Endothelial cell of umbilical vein (primary cell): ENCODE measurements around the gene GPHA2. TPM values are rescaled to one million over a fixed set of nuclear protein-coding genes. Genes with fewer than 3 reads are reported as not detected.

Source experiments
- BruUV-seq: library from RNA; stranded (reverse); fragments of 400-500 nt; replicated peaks from 2 replicates; lab custom pipeline; 2021; lab: Mats Ljungman, UMichigan
- CTCF ChIA-PET: fragments of 300-600, 350-600 bp; sonication (Branson Sonifier 250); formaldehyde crosslinking; loops from one replicate; lab custom pipeline; 2021; ENCODE audit warnings: antibody characterized with exemption, inconsistent platforms; lab: Charles Lee
- POLR2A ChIA-PET: fragments of 300-600, 350-600 bp; sonication (Branson Sonifier 250); formaldehyde crosslinking; loops from one replicate; lab custom pipeline; 2021; ENCODE audit warnings: antibody characterized with exemption, inconsistent platforms; lab: Charles Lee
- DNase-seq: peaks from one replicate; pipeline ENCODE4 v3.0.0-alpha.2; 2011; ENCODE audit warnings: low read depth, low spot score
- FAIRE-seq: peaks from 2 replicates; lab custom pipeline; 2011; peaks lifted over from hg19 to GRCh38; lab: Jason Lieb, UNC
- H2AFZ ChIP-seq: 2 replicates; pipeline ENCODE4 v1.6.0; 2012; ENCODE audit warnings: low read depth, low read length, control low read depth, inconsistent platforms
- H3K27ac ChIP-seq: 2 replicates; pipeline ENCODE4 v1.5.1; 2011; ENCODE audit warnings: low read depth, mild to moderate bottlenecking, control low read depth, low read length, moderate library complexity; ENCODE audit not compliant: insufficient read depth
- H3K27me3 ChIP-seq, 2 experiments: 2 replicates each; pipeline versions ENCODE4 v1.6.0 to v1.6.1; 2011; ENCODE audit warnings: low read length in 2 of 2, mixed read lengths in 1 of 2; ENCODE audit not compliant: control insufficient read depth in 2 of 2, insufficient read depth in 2 of 2
- H3K36me3 ChIP-seq, 2 experiments: 2 replicates in 1 of 2; 3 replicates in 1 of 2; pipeline ENCODE4 v1.5.1; 2011; ENCODE audit warnings: low read length in 2 of 2, mild to moderate bottlenecking in 1 of 2, moderate library complexity in 1 of 2; ENCODE audit not compliant: control insufficient read depth in 2 of 2, insufficient read depth in 2 of 2; ENCODE audit errors: extremely low read depth in 1 of 2
- H3K4me1 ChIP-seq: 3 replicates; pipeline ENCODE4 v1.5.1; 2011; ENCODE audit warnings: mild to moderate bottlenecking, low read length; ENCODE audit not compliant: control insufficient read depth, insufficient read depth; ENCODE audit errors: extremely low read depth
- H3K4me2 ChIP-seq: 2 replicates; pipeline ENCODE4 v1.6.1; 2011; ENCODE audit warnings: low read length, control low read depth, mixed read lengths; ENCODE audit not compliant: insufficient read depth
- H3K4me3 ChIP-seq, 3 experiments: fragments of 200-600 bp in 1 of 3; sonication (generic), shearing (Covaris generic) in 1 of 3; replicated peaks in 1 of 3; 2 replicates each; pipeline ENCODE4 v1.5.1; 2011 to 2016; ENCODE audit warnings: control low read depth in 3 of 3, low read length in 3 of 3, mild to moderate bottlenecking in 2 of 3, inconsistent platforms in 1 of 3, low read depth in 1 of 3, moderate library complexity in 1 of 3; ENCODE audit not compliant: insufficient read depth in 1 of 3
- H3K79me2 ChIP-seq: 2 replicates; pipeline ENCODE4 v1.6.0; 2012; ENCODE audit warnings: low read length, inconsistent platforms; ENCODE audit not compliant: control insufficient read depth, insufficient read depth
- H3K9ac ChIP-seq: replicated peaks from 2 replicates; pipeline ENCODE3; 2011; ENCODE audit warnings: low read length, control low read depth; ENCODE audit not compliant: insufficient read depth; ENCODE audit errors: extremely low read depth
- H3K9me1 ChIP-seq: replicated peaks from 3 replicates; pipeline ENCODE4 v1.6.0; 2011; ENCODE audit warnings: mild to moderate bottlenecking, low read length; ENCODE audit not compliant: control insufficient read depth, insufficient read depth; ENCODE audit errors: extremely low read depth
- H3K9me3 ChIP-seq: replicated peaks from 2 replicates; pipeline ENCODE4 v1.5.1; 2012; ENCODE audit warnings: low read length, inconsistent platforms; ENCODE audit not compliant: control insufficient read depth, insufficient read depth
- H4K20me1 ChIP-seq: replicated peaks from 2 replicates; pipeline ENCODE3; 2011; ENCODE audit warnings: mild to moderate bottlenecking, low read length; ENCODE audit not compliant: control insufficient read depth, insufficient read depth; ENCODE audit errors: extremely low read depth
- CTCF ChIP-seq, 2 donors: IDR thresholded peaks; 1 replicate in 1 of 2; 2 replicates in 1 of 2; pipeline ENCODE4 v1.5.1; 2011; ENCODE audit warnings: low read length in 2 of 2, mild to moderate bottlenecking in 2 of 2, moderate library complexity in 2 of 2, control low read depth in 1 of 2, inconsistent platforms in 1 of 2, low read depth in 1 of 2; ENCODE audit not compliant: insufficient read depth in 1 of 2; ENCODE audit errors: extremely low read depth in 1 of 2
- EZH2 ChIP-seq: IDR thresholded peaks from 2 replicates; pipeline ENCODE4 v1.6.1; 2012; ENCODE audit warnings: borderline replicate concordance, low read depth, mild to moderate bottlenecking, moderate library complexity, low read length, inconsistent platforms; ENCODE audit not compliant: severe bottlenecking
- FOS ChIP-seq: IDR thresholded peaks from 2 replicates; pipeline ENCODE4 v1.6.1; 2011; ENCODE audit warnings: mild to moderate bottlenecking, low read length, moderate library complexity, borderline replicate concordance; ENCODE audit not compliant: insufficient read depth
- GATA2 ChIP-seq: IDR thresholded peaks from 2 replicates; pipeline ENCODE4 v1.7.0; 2011; ENCODE audit warnings: low read depth, mild to moderate bottlenecking, moderate library complexity, mixed read lengths, low read length; ENCODE audit not compliant: insufficient read length, insufficient read depth
- JUN ChIP-seq: IDR thresholded peaks from 2 replicates; pipeline ENCODE4 v1.6.1; 2011; ENCODE audit warnings: borderline replicate concordance, low read depth; ENCODE audit not compliant: insufficient read length, insufficient read depth
- MAX ChIP-seq: IDR thresholded peaks from 2 replicates; pipeline ENCODE4 v1.6.1; 2011; ENCODE audit not compliant: insufficient read depth, insufficient read length
- MYC ChIP-seq: IDR thresholded peaks from one replicate; pipeline ENCODE4 v1.6.1; 2011; ENCODE audit warnings: mild to moderate bottlenecking, low read depth, low read length
- POLR2A ChIP-seq: IDR thresholded peaks from 2 replicates; pipeline ENCODE4 v1.6.1; 2012; ENCODE audit warnings: low read depth, mild to moderate bottlenecking, control low read depth, low read length
- POLR2AphosphoS5 ChIP-seq: IDR thresholded peaks from 2 replicates; pipeline ENCODE4 v1.6.1; 2012; ENCODE audit warnings: low read depth, mild to moderate bottlenecking, control low read depth, low read length, moderate library complexity; ENCODE audit not compliant: insufficient read depth
- dilution Hi-C: fragments of 300-500 bp; cut with MboI; formaldehyde crosslinking; loops from one replicate; pipeline ENCODE4 v1.15.0; 2019; ENCODE audit warnings: low sequenced_read_pairs; ENCODE audit not compliant: extremely low pct_ligation_motif_present
- intact Hi-C: fragments of 100-400 bp; cut with micrococcal nuclease; formaldehyde crosslinking; loops from one replicate; pipeline ENCODE4 v1.10.0; 2022
- polyA plus RNA-seq, 4 experiments: library from polyadenylated mRNA; depleted of rRNA in 3 of 4; stranded (reverse) in 3 of 4; unstranded in 1 of 4; fragments of >200 nt; gene quantifications; 2 replicates each; pipeline versions ENCODE4 v1.2.1 to v1.2.3, GENCODE V29; 2011 to 2012; ENCODE audit warnings: missing spikeins in 1 of 4
- total RNA-seq: library from RNA; stranded (reverse); gene quantifications from 2 replicates; pipeline ENCODE4 v1.2.3, GENCODE V29; 2021

The GPHA2 gene
- total and polyA plus RNA-seq, 2 donors (not counting 3 experiments of a cell fraction or from before 2014, with no cell fraction given), result not detected

- H3K4me2 ChIP-seq, result no peak overlapping the region
- H3K9me3 ChIP-seq, result no peaks in the 10 kb centered on the region
- H3K36me3 ChIP-seq, result peaks cover 0 to 35% of the 10 kb centered on the region in 2 experiments
- no peak overlapping the region for H3K27ac ChIP-seq
- H3K9me1 ChIP-seq, result no peaks in the 10 kb centered on the region
- H2AFZ ChIP-seq, result no peak overlapping the region
- DNase-seq (no peak), FAIRE-seq (no peak)
- H4K20me1 ChIP-seq, result no peaks in the 10 kb centered on the region
- POLR2A ChIA-PET, result no interaction called here
- H3K27me3 ChIP-seq, result no peaks in the 10 kb centered on the region
- BruUV-seq, result no TSS peak
- intact Hi-C loops, result no loop called here
- no peaks in the 10 kb centered on the region for H3K4me1 ChIP-seq
- dilution Hi-C loops, result loop anchor here (10.0 kb wide), 1 partner anchor 53 kb away; the partner anchor contains the start of gene CDC42BPG
- no peak overlapping the region for H3K9ac ChIP-seq
- no peak overlapping the region for H3K4me3 ChIP-seq
- no peak for TF ChIP-seq MAX
- no peak for TF ChIP-seq POLR2A
- TF ChIP-seq CTCF (IDR thresholded peaks at IDR 0.05; ENCODE audit: extremely low read depth in 1 of 2, insufficient read depth in 1 of 2, low read depth in 1 of 2, low read length in 2 of 2), result no peak
- no peak for TF ChIP-seq FOS
- TF ChIP-seq MYC, result no peak
- no peak for TF ChIP-seq JUN
- no peak for TF ChIP-seq EZH2
- no peak for TF ChIP-seq GATA2
- no peak for TF ChIP-seq POLR2AphosphoS5
- CTCF ChIA-PET, result interaction anchor here (9.4 kb wide), 1 partner anchor 50 kb away, joined by 168 read pairs; the partner anchor contains the start of gene CDC42BPG
- H3K79me2 ChIP-seq, result no peaks in the 10 kb centered on the region
Measured at GRCh38 chr11:64897381-64898075, 38.2 kb downstream of the GPHA2 start.
